ENCODE data around the gene VMAC. TPM values are rescaled to one million over a fixed set of nuclear protein-coding genes. Genes with fewer than 3 reads are reported as not detected.
A peak's percentile ranks its signal among the peaks of the same experiment; 100 is the strongest.

The VMAC gene
- polyA plus RNA-seq, 4 donors, result 1.1 to 8.8 (median 2.7) TPM

- DNase-seq, result no peak
- H3K9me3 ChIP-seq (ENCODE audit: control insufficient read depth in 2 of 2, insufficient read depth in 1 of 2, low read depth in 1 of 2, low read length in 1 of 2), result no peaks in the 10 kb centered on the region
- H3K4me3 ChIP-seq (ENCODE audit: low read depth in 1 of 3, low read length in 3 of 3), result no peak overlapping the region
- H3K27me3 ChIP-seq (ENCODE audit: control insufficient read depth in 3 of 3, insufficient read depth in 3 of 3, low read length in 3 of 3), result no peaks in the 10 kb centered on the region
- peak overlapping the region in 1 of 3 donors; percentile 82 for H3K27ac ChIP-seq (ENCODE audit: low read depth in 1 of 3, low read length in 2 of 3)
- peaks cover 14 to 95% (median 36%) of the 10 kb centered on the region in 3 donors for H3K36me3 ChIP-seq (ENCODE audit: control insufficient read depth in 3 of 3, insufficient read depth in 2 of 3, low read depth in 1 of 3, low read length in 3 of 3)
- no peak for FAIRE-seq
- WGBS, 3 donors, result 71 to 92% (median 86%) methylated on average over 14 of the region's 14 CpGs
- no peaks in the 10 kb centered on the region for H3K4me1 ChIP-seq (ENCODE audit: control insufficient read depth in 3 of 3, insufficient read depth in 2 of 3, low read depth in 1 of 3, low read length in 2 of 3)
Measured at GRCh38 chr19:5926641-5927440, 22.2 kb downstream of the VMAC start.

- Histone ChIP-seq H3K4me3 (ENCODE audit: low read depth in 1 of 3, low read length in 3 of 3) (no peak overlapping the region), H3K4me1 (ENCODE audit: control insufficient read depth in 3 of 3, insufficient read depth in 2 of 3, low read depth in 1 of 3, low read length in 2 of 3) (no peaks in the 10 kb centered on the region), H3K9me3 (ENCODE audit: control insufficient read depth in 2 of 2, insufficient read depth in 1 of 2, low read depth in 1 of 2, low read length in 1 of 2) (no peaks in the 10 kb centered on the region), H3K27ac (ENCODE audit: low read depth in 1 of 3, low read length in 2 of 3) (peak overlapping the region in 1 of 3 donors; percentile 82), H3K27me3 (ENCODE audit: control insufficient read depth in 3 of 3, insufficient read depth in 3 of 3, low read length in 3 of 3) (no peaks in the 10 kb centered on the region), H3K36me3 (ENCODE audit: control insufficient read depth in 3 of 3, insufficient read depth in 2 of 3, low read depth in 1 of 3, low read length in 3 of 3) (peaks cover 14 to 96% (median 36%) of the 10 kb centered on the region in 3 donors)
- no peak for DNase-seq
- no peak for FAIRE-seq
- WGBS, 3 donors, result 82 to 97% (median 90%) methylated on average over 8 of the region's 8 CpGs
Measured at GRCh38 chr19:5927441-5927821, 22.8 kb downstream of the VMAC start.

- no peak for FAIRE-seq
- H3K36me3 ChIP-seq (ENCODE audit: control insufficient read depth in 3 of 3, insufficient read depth in 2 of 3, low read depth in 1 of 3, low read length in 3 of 3), result peaks cover 14 to 96% (median 37%) of the 10 kb centered on the region in 3 donors
Measured at GRCh38 chr19:5929179-5929578, 24.5 kb downstream of the VMAC start.

GRCh38 chr19:5929625-5930024, 25.0 kb downstream of the VMAC start:
- Histone ChIP-seq H3K27ac (ENCODE audit: low read depth in 1 of 3, low read length in 2 of 3) (no peak overlapping the region), H3K27me3 (ENCODE audit: control insufficient read depth in 3 of 3, insufficient read depth in 3 of 3, low read length in 3 of 3) (no peaks in the 10 kb centered on the region), H3K36me3 (ENCODE audit: control insufficient read depth in 3 of 3, insufficient read depth in 2 of 3, low read depth in 1 of 3, low read length in 3 of 3) (peaks cover 14 to 96% (median 34%) of the 10 kb centered on the region in 3 donors), H3K4me3 (ENCODE audit: low read depth in 1 of 3, low read length in 3 of 3) (no peak overlapping the region), H3K4me1 (ENCODE audit: control insufficient read depth in 3 of 3, insufficient read depth in 2 of 3, low read depth in 1 of 3, low read length in 2 of 3) (no peaks in the 10 kb centered on the region), H3K9me3 (ENCODE audit: control insufficient read depth in 2 of 2, insufficient read depth in 1 of 2, low read depth in 1 of 2, low read length in 1 of 2) (no peaks in the 10 kb centered on the region)
- FAIRE-seq (no peak), DNase-seq (no peak)
- 82 to 89% (median 88%) methylated on average over 14 of the region's 14 CpGs for WGBS, 3 donors

More at GRCh38 chr19:5929179-5929578, 24.5 kb downstream of the VMAC start:
- H3K4me1 ChIP-seq (ENCODE audit: control insufficient read depth in 3 of 3, insufficient read depth in 2 of 3, low read depth in 1 of 3, low read length in 2 of 3), result no peaks in the 10 kb centered on the region
- H3K9me3 ChIP-seq (ENCODE audit: control insufficient read depth in 2 of 2, insufficient read depth in 1 of 2, low read depth in 1 of 2, low read length in 1 of 2), result no peaks in the 10 kb centered on the region
- no peaks in the 10 kb centered on the region for H3K27me3 ChIP-seq (ENCODE audit: control insufficient read depth in 3 of 3, insufficient read depth in 3 of 3, low read length in 3 of 3)
- H3K27ac ChIP-seq (ENCODE audit: low read depth in 1 of 3, low read length in 2 of 3), result peak overlapping the region in 1 of 3 donors; percentile 18
- DNase-seq, result no peak
- WGBS, 3 donors, result 89 to 93% (median 92%) methylated on average over 13 of the region's 13 CpGs
- H3K4me3 ChIP-seq (ENCODE audit: low read depth in 1 of 3, low read length in 3 of 3), result no peak overlapping the region

- Histone ChIP-seq H3K27me3 (ENCODE audit: control insufficient read depth in 3 of 3, insufficient read depth in 3 of 3, low read length in 3 of 3) (no peaks in the 10 kb centered on the region), H3K4me1 (ENCODE audit: control insufficient read depth in 3 of 3, insufficient read depth in 2 of 3, low read depth in 1 of 3, low read length in 2 of 3) (no peaks in the 10 kb centered on the region), H3K4me3 (ENCODE audit: low read depth in 1 of 3, low read length in 3 of 3) (no peak overlapping the region), H3K9me3 (ENCODE audit: control insufficient read depth in 2 of 2, insufficient read depth in 1 of 2, low read depth in 1 of 2, low read length in 1 of 2) (no peaks in the 10 kb centered on the region), H3K36me3 (ENCODE audit: control insufficient read depth in 3 of 3, insufficient read depth in 2 of 3, low read depth in 1 of 3, low read length in 3 of 3) (peaks cover 9 to 96% (median 36%) of the 10 kb centered on the region in 3 donors), H3K27ac (ENCODE audit: low read depth in 1 of 3, low read length in 2 of 3) (no peak overlapping the region)
- no peak for DNase-seq
- FAIRE-seq, result no peak
- WGBS, 3 donors, result 92 to 96% (median 93%) methylated on average over 11 of the region's 11 CpGs
Measured at GRCh38 chr19:5931251-5931650, 26.6 kb downstream of the VMAC start.

- H3K27me3 ChIP-seq (ENCODE audit: control insufficient read depth in 3 of 3, insufficient read depth in 3 of 3, low read length in 3 of 3), result no peaks in the 10 kb centered on the region
- FAIRE-seq (no peak), DNase-seq (no peak)
- no peaks in the 10 kb centered on the region for H3K9me3 ChIP-seq (ENCODE audit: control insufficient read depth in 2 of 2, insufficient read depth in 1 of 2, low read depth in 1 of 2, low read length in 1 of 2)
- WGBS, 3 donors, result 95 to 97% (median 97%) methylated on average over 18 of the region's 18 CpGs
- H3K27ac ChIP-seq (ENCODE audit: low read depth in 1 of 3, low read length in 2 of 3), result no peak overlapping the region
- no peak overlapping the region for H3K4me3 ChIP-seq (ENCODE audit: low read depth in 1 of 3, low read length in 3 of 3)
- H3K4me1 ChIP-seq (ENCODE audit: control insufficient read depth in 3 of 3, insufficient read depth in 2 of 3, low read depth in 1 of 3, low read length in 2 of 3), result peaks cover 0 to 2% (median 0%) of the 10 kb centered on the region in 3 donors
- peaks cover 9 to 96% (median 36%) of the 10 kb centered on the region in 3 donors for H3K36me3 ChIP-seq (ENCODE audit: control insufficient read depth in 3 of 3, insufficient read depth in 2 of 3, low read depth in 1 of 3, low read length in 3 of 3)
Measured at GRCh38 chr19:5932146-5932545, 27.5 kb downstream of the VMAC start.

- FAIRE-seq, result no peak
- Histone ChIP-seq H3K4me3 (ENCODE audit: low read depth in 1 of 3, low read length in 3 of 3) (no peak overlapping the region), H3K27ac (ENCODE audit: low read depth in 1 of 3, low read length in 2 of 3) (no peak overlapping the region), H3K36me3 (ENCODE audit: control insufficient read depth in 3 of 3, insufficient read depth in 2 of 3, low read depth in 1 of 3, low read length in 3 of 3) (peaks cover 9 to 96% (median 35%) of the 10 kb centered on the region in 3 donors), H3K4me1 (ENCODE audit: control insufficient read depth in 3 of 3, insufficient read depth in 2 of 3, low read depth in 1 of 3, low read length in 2 of 3) (peaks cover 0 to 2% (median 0%) of the 10 kb centered on the region in 3 donors), H3K27me3 (ENCODE audit: control insufficient read depth in 3 of 3, insufficient read depth in 3 of 3, low read length in 3 of 3) (no peaks in the 10 kb centered on the region), H3K9me3 (ENCODE audit: control insufficient read depth in 2 of 2, insufficient read depth in 1 of 2, low read depth in 1 of 2, low read length in 1 of 2) (no peaks in the 10 kb centered on the region)
- WGBS, 3 donors, result 93 to 97% (median 95%) methylated on average over 21 of the region's 21 CpGs
- no peak for DNase-seq
Measured at GRCh38 chr19:5932609-5933262, 28.1 kb downstream of the VMAC start.

GRCh38 chr19:5933391-5934068, 28.9 kb downstream of the VMAC start:
- Histone ChIP-seq H3K27me3 (ENCODE audit: control insufficient read depth in 3 of 3, insufficient read depth in 3 of 3, low read length in 3 of 3) (no peaks in the 10 kb centered on the region), H3K9me3 (ENCODE audit: control insufficient read depth in 2 of 2, insufficient read depth in 1 of 2, low read depth in 1 of 2, low read length in 1 of 2) (no peaks in the 10 kb centered on the region), H3K27ac (ENCODE audit: low read depth in 1 of 3, low read length in 2 of 3) (peak overlapping the region in 1 of 3 donors; percentile 3), H3K36me3 (ENCODE audit: control insufficient read depth in 3 of 3, insufficient read depth in 2 of 3, low read depth in 1 of 3, low read length in 3 of 3) (peaks cover 9 to 94% (median 33%) of the 10 kb centered on the region in 3 donors), H3K4me3 (ENCODE audit: low read depth in 1 of 3, low read length in 3 of 3) (no peak overlapping the region), H3K4me1 (ENCODE audit: control insufficient read depth in 3 of 3, insufficient read depth in 2 of 3, low read depth in 1 of 3, low read length in 2 of 3) (peaks cover 0 to 2% (median 0%) of the 10 kb centered on the region in 3 donors)
- DNase-seq, result no peak
- no peak for FAIRE-seq
- 86 to 94% (median 90%) methylated on average over 20 of the region's 20 CpGs for WGBS, 3 donors

Data from small intestine (tissue), 7 donors.